ENCODE data around the gene CCDC77. TPM values are rescaled to one million over a fixed set of nuclear protein-coding genes. Genes with fewer than 3 reads are reported as not detected.

CCDC77 gene
- total RNA-seq, 1 experiment from 2014 or later: 21.9 TPM

DNA sequence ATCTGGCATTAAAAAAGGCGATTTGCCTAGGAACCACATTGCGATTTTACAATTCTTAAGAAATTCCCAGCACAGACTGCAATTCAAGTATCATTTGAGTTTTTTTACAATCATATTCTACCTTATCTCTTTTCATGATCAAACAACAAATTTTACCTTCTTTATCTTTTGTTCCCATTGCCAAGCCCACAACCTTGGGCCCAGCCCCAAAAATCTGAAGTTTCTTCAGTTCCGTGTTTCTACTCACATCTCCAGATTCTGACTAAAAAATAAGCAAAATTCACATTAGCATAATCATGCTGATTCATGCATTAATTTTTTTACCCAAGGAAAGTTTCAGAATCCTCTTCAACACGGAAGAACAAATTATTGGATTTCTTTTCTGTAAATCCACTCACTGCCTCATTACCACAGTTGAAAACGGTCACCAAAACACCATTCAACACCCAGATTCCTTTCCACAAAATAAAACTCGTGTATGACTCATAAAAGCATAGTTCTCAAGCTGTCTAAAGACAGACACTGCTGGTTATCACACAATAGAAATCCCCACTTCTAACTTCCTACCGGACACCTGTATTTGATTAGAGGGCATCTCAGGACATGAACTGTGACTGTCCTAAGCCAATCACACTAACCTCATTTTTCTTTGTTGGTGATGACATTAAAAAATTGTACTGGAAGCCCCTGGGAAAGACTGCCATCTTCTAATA lies 45.0 kb upstream of the CCDC77 start:
- H4K20me1 ChIP-seq (ENCODE audit: control insufficient read depth, insufficient read depth, insufficient read length): no peaks in the 10 kb centered on the region
- no peak overlapping the region for H2BK15ac ChIP-seq (ENCODE audit: low read depth, low read length)
- H3K14ac ChIP-seq (ENCODE audit: insufficient read depth, low read length): no peak overlapping the region
- no peak overlapping the region for H2BK120ac ChIP-seq (ENCODE audit: low read depth, low read length, poor library complexity, severe bottlenecking)
- no peaks in the 10 kb centered on the region for H3K79me2 ChIP-seq (ENCODE audit: insufficient read depth, low read length)
- Mint-ChIP-seq H3K4me1 (no peaks in the 10 kb centered on the region), H3K27ac (no peak overlapping the region), H3K36me3 (ENCODE audit: insufficient read depth in 1 of 3, low read depth in 3 of 3) (peaks cover 47 to 78% (median 74%) of the 10 kb centered on the region in 3 experiments), H3K9me3 (peaks cover 6 to 9% of the 10 kb centered on the region in 2 experiments; a peak in 4 of 5 replicates), H3K4me3 (no peak overlapping the region), H3K27me3 (ENCODE audit: low read depth) (no peaks in the 10 kb centered on the region)
- H3K23ac ChIP-seq (ENCODE audit: insufficient read length, low read depth, low read length): no peak overlapping the region
- no peak overlapping the region for H2BK12ac ChIP-seq (ENCODE audit: insufficient read length, low read depth, low read length)
- H3K9ac ChIP-seq (ENCODE audit: extremely low read depth, insufficient read length, low read length): no peak overlapping the region
- no peak overlapping the region for H3K4me2 ChIP-seq (ENCODE audit: insufficient read depth, insufficient read length, low read length)
- H3K79me1 ChIP-seq (ENCODE audit: insufficient read depth, low read depth, low read length, poor library complexity, severe bottlenecking): no peaks in the 10 kb centered on the region
- H3K23me2 ChIP-seq (ENCODE audit: insufficient read length, low read depth, low read length, poor library complexity, severe bottlenecking): no peaks in the 10 kb centered on the region
- H4K8ac ChIP-seq (replicated peaks; ENCODE audit: insufficient read length, low read depth, low read length): no peak overlapping the region
- no peaks in the 10 kb centered on the region for H3K27me3 ChIP-seq (ENCODE audit: insufficient read depth, low read length)
- H3K56ac ChIP-seq (ENCODE audit: insufficient read length, low read depth, low read length): no peak overlapping the region
- no peak overlapping the region for H3K4ac ChIP-seq (ENCODE audit: low read depth, low read length)
- TF ChIP-seq, protein P1, sequence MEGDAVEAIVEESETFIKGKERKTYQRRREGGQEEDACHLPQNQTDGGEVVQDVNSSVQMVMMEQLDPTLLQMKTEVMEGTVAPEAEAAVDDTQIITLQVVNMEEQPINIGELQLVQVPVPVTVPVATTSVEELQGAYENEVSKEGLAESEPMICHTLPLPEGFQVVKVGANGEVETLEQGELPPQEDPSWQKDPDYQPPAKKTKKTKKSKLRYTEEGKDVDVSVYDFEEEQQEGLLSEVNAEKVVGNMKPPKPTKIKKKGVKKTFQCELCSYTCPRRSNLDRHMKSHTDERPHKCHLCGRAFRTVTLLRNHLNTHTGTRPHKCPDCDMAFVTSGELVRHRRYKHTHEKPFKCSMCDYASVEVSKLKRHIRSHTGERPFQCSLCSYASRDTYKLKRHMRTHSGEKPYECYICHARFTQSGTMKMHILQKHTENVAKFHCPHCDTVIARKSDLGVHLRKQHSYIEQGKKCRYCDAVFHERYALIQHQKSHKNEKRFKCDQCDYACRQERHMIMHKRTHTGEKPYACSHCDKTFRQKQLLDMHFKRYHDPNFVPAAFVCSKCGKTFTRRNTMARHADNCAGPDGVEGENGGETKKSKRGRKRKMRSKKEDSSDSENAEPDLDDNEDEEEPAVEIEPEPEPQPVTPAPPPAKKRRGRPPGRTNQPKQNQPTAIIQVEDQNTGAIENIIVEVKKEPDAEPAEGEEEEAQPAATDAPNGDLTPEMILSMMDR (conservative IDR thresholded peaks at IDR 0.05): no peak
- H3K9me3 ChIP-seq (ENCODE audit: control insufficient read depth, low read depth, low read length): peaks cover 6% of the 10 kb centered on the region
- no CpG with 5 or more reads among the region's 7 CpGs for WGBS (ENCODE audit: extremely low coverage, insufficient read length, low lambda C conversion rate)
- H4K91ac ChIP-seq (ENCODE audit: insufficient read length, low read depth, low read length): no peak overlapping the region
- H2AK5ac ChIP-seq (ENCODE audit: insufficient read length, low read length): no peak overlapping the region
- no peak overlapping the region for H3K27ac ChIP-seq (ENCODE audit: insufficient read length, low read depth, low read length)
- no peak overlapping the region for H3K18ac ChIP-seq (ENCODE audit: insufficient read length, low read depth, low read length)
- H2AFZ ChIP-seq (ENCODE audit: low read length): no peak overlapping the region
- no peak overlapping the region for H4K5ac ChIP-seq (ENCODE audit: insufficient read length, low read depth, low read length)
- no peak overlapping the region for H3T11ph ChIP-seq (ENCODE audit: low read length)
- H2BK20ac ChIP-seq (ENCODE audit: low read depth, low read length, poor library complexity, severe bottlenecking): no peak overlapping the region
- H2BK5ac ChIP-seq (ENCODE audit: insufficient read length, low read length): no peak overlapping the region
- no peak for DNase-seq
- H3K4me1 ChIP-seq (ENCODE audit: insufficient read depth, low read length): no peaks in the 10 kb centered on the region

Measured in H9 (cell line).